ENCODE results near the gene BOLL.
A peak's percentile ranks its signal among the peaks of the same experiment; 100 is the strongest.

Gene BOLL

DNA sequence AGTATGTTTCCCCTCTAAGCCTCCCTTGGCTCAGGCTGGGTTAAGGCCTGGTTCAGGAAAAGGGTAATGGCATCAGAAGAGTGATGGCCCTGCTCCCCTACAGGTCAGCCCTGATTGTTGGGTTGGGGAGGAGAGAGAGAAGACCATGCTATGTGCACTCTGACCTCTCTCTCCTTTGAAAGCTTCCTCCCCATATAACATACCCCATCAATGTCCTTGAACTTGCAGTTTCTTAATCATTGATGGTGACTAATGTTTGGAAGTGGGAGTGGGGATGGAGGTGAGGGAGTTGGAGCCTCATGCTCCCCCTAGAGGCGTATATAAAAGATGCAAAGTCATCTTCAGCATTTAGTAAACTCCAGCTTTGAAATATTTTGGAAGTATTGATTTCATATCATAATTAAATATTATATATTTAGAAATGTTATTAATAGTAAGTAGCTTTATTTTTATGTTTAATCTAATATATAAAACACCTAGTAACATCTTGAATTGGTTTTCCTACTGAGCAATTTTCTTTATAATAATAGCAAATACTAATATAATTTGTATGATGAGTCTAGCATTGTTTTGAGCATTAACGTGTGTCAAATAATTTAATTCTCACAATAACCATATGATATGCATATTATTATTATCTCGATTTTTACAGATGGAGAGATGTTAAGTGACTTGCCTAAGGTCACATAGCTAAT lies 28.1 kb upstream of the BOLL start:
- H3K9ac ChIP-seq (ENCODE audit: insufficient read length, low read depth) = no peak overlapping the region
- no peaks in the 10 kb centered on the region for H3K4me1 ChIP-seq (ENCODE audit: insufficient read depth, insufficient read length)
- H3K4me3 ChIP-seq (ENCODE audit: insufficient read length, low read depth) = no peak overlapping the region
- no peaks in the 10 kb centered on the region for H3K27me3 ChIP-seq (ENCODE audit: insufficient read depth, insufficient read length)
- no peaks in the 10 kb centered on the region for H3K9me3 ChIP-seq (ENCODE audit: insufficient read depth, low read length)
- DNase-seq (ENCODE audit: low read depth, low spot score) = no peak
- TF ChIP-seq YY1 (IDR thresholded peaks at IDR 0.05; ENCODE audit: insufficient read depth, insufficient read length) = no peak
- no peak for TF ChIP-seq SUZ12 (IDR thresholded peaks at IDR 0.05; ENCODE audit: extremely low read depth, insufficient read depth, insufficient read length)
- no peak for TF ChIP-seq ZNF274 (IDR thresholded peaks at IDR 0.05; ENCODE audit: low read depth, low read length)
- H3K36me3 ChIP-seq (ENCODE audit: insufficient read depth, insufficient read length, low read length) = no peaks in the 10 kb centered on the region

DNA sequence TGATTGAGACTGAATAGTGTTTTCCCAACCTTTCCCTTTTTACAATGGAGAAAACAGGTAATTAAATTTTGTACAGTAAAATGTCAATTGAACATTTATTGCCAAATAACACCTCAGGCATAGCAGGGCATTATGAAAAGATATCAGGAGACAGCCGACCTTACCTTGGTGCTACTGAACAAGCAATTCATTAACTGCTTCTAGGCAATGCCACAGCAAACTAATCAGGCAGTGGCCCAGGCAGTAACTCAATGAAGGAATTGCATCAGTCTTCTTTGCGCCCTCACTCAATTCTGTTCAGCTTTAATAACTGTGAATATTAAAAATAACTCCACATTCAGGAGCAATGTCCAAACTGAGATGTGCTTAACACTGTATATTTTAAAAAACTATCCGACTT lies 25.4 kb upstream of the BOLL start:
- DNase-seq (ENCODE audit: low read depth, low spot score) = no peak
- Histone ChIP-seq H3K9me3 (ENCODE audit: insufficient read depth, low read length) (no peaks in the 10 kb centered on the region), H3K4me3 (ENCODE audit: insufficient read length, low read depth) (no peak overlapping the region), H3K27me3 (ENCODE audit: insufficient read depth, insufficient read length) (peaks cover 19% of the 10 kb centered on the region), H3K36me3 (ENCODE audit: insufficient read depth, insufficient read length, low read length) (no peaks in the 10 kb centered on the region), H3K4me1 (ENCODE audit: insufficient read depth, insufficient read length) (no peaks in the 10 kb centered on the region), H3K9ac (ENCODE audit: insufficient read length, low read depth) (no peak overlapping the region)
- TF ChIP-seq SUZ12 (IDR thresholded peaks at IDR 0.05; ENCODE audit: extremely low read depth, insufficient read depth, insufficient read length) (no peak), YY1 (IDR thresholded peaks at IDR 0.05; ENCODE audit: insufficient read depth, insufficient read length) (no peak), ZNF274 (IDR thresholded peaks at IDR 0.05; ENCODE audit: low read depth, low read length) (no peak)

DNA sequence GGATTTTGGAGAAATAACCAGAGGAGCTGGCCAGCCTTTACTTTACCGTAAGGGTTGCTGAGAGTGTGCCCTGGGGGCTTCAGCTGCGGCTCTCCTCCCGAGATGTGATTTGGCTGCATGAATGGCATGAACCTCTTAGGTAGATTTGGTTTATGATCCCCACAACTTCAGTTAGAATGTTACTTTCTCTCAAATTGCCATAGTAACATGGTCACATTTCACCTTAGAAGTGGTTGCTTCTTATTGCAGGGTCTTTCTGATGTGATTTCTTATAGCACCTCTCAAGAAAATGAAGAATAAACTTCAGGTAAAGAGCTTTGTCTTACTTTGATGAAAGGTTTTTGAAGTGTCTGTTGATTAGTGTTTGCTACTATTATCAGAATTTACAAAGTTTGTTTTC lies 24.9 kb upstream of the BOLL start:
- no peaks in the 10 kb centered on the region for H3K4me1 ChIP-seq (ENCODE audit: insufficient read depth, insufficient read length)
- no peaks in the 10 kb centered on the region for H3K36me3 ChIP-seq (ENCODE audit: insufficient read depth, insufficient read length, low read length)
- H3K9ac ChIP-seq (ENCODE audit: insufficient read length, low read depth) = no peak overlapping the region
- TF ChIP-seq SUZ12 (IDR thresholded peaks at IDR 0.05; ENCODE audit: extremely low read depth, insufficient read depth, insufficient read length) = no peak
- no peaks in the 10 kb centered on the region for H3K9me3 ChIP-seq (ENCODE audit: insufficient read depth, low read length)
- DNase-seq (ENCODE audit: low read depth, low spot score) = no peak
- peaks cover 24% of the 10 kb centered on the region for H3K27me3 ChIP-seq (ENCODE audit: insufficient read depth, insufficient read length)
- no peak overlapping the region for H3K4me3 ChIP-seq (ENCODE audit: insufficient read length, low read depth)

GRCh38 chr2:197809064-197809463 lies 23.9 kb upstream of the BOLL start:
- Histone ChIP-seq H3K36me3 (ENCODE audit: insufficient read depth, insufficient read length, low read length) (no peaks in the 10 kb centered on the region), H3K27me3 (ENCODE audit: insufficient read depth, insufficient read length) (peaks cover 27% of the 10 kb centered on the region), H3K4me3 (ENCODE audit: insufficient read length, low read depth) (no peak overlapping the region), H3K9ac (ENCODE audit: insufficient read length, low read depth) (no peak overlapping the region), H3K9me3 (ENCODE audit: insufficient read depth, low read length) (no peaks in the 10 kb centered on the region), H3K4me1 (ENCODE audit: insufficient read depth, insufficient read length) (no peaks in the 10 kb centered on the region)
- DNase-seq (ENCODE audit: low read depth, low spot score) = no peak
- TF ChIP-seq SUZ12 (IDR thresholded peaks at IDR 0.05; ENCODE audit: extremely low read depth, insufficient read depth, insufficient read length) (no peak), ZNF274 (IDR thresholded peaks at IDR 0.05; ENCODE audit: low read depth, low read length) (no peak), YY1 (IDR thresholded peaks at IDR 0.05; ENCODE audit: insufficient read depth, insufficient read length) (no peak)

DNA sequence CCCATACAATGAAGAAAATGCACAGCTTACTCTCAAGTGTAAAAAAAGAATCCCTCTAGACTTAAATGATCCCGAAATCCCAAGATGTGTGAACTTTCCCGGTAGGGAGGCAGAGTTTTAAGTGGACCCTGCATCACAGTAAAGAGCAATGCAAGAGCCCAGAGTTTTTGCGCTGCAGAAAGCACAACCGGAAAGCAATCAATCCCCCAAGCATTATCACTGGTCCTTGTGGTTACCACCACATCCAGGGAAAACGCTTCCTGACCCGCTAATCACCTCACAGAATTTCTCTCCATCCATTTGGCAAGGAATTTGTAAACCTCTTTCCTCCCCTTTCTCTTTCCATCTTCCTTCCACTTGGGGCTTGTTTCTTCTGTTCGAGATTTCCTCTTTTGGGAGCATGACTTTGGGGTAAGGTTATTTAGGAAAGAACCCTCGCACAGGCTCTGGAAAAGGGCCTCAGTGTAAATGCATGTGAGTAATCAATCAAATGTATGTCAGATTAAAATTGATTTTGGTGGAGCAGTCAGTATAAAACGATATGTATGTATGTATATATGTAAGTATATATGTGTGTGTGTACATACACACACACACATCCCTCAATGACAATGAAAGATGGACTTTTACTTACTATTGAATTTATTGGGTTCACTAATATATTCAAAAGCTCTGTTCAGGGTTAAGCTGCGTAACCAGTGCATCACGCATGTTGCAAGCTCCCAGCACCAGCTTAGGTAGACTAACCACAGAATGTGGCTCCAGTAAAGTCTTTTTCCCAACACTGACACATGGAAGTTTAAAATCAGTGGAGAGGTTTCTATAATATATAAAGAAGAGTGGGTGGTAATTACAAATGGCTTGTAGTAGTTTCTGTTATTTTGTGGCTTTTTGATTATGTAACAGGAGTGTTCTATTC lies 20.9 kb upstream of the BOLL start:
- no peak for DNase-seq (ENCODE audit: low read depth, low spot score)
- TF ChIP-seq SUZ12 (IDR thresholded peaks at IDR 0.05; ENCODE audit: extremely low read depth, insufficient read depth, insufficient read length) (no peak), ZNF274 (IDR thresholded peaks at IDR 0.05; ENCODE audit: low read depth, low read length) (no peak), YY1 (IDR thresholded peaks at IDR 0.05; ENCODE audit: insufficient read depth, insufficient read length) (no peak)
- Histone ChIP-seq H3K4me3 (ENCODE audit: insufficient read length, low read depth) (peak overlapping the region; percentile 57), H3K4me1 (ENCODE audit: insufficient read depth, insufficient read length) (no peaks in the 10 kb centered on the region), H3K27me3 (ENCODE audit: insufficient read depth, insufficient read length) (peaks cover 38% of the 10 kb centered on the region), H3K36me3 (ENCODE audit: insufficient read depth, insufficient read length, low read length) (no peaks in the 10 kb centered on the region), H3K9me3 (ENCODE audit: insufficient read depth, low read length) (no peaks in the 10 kb centered on the region), H3K9ac (ENCODE audit: insufficient read length, low read depth) (peak overlapping the region; percentile 7)

DNA sequence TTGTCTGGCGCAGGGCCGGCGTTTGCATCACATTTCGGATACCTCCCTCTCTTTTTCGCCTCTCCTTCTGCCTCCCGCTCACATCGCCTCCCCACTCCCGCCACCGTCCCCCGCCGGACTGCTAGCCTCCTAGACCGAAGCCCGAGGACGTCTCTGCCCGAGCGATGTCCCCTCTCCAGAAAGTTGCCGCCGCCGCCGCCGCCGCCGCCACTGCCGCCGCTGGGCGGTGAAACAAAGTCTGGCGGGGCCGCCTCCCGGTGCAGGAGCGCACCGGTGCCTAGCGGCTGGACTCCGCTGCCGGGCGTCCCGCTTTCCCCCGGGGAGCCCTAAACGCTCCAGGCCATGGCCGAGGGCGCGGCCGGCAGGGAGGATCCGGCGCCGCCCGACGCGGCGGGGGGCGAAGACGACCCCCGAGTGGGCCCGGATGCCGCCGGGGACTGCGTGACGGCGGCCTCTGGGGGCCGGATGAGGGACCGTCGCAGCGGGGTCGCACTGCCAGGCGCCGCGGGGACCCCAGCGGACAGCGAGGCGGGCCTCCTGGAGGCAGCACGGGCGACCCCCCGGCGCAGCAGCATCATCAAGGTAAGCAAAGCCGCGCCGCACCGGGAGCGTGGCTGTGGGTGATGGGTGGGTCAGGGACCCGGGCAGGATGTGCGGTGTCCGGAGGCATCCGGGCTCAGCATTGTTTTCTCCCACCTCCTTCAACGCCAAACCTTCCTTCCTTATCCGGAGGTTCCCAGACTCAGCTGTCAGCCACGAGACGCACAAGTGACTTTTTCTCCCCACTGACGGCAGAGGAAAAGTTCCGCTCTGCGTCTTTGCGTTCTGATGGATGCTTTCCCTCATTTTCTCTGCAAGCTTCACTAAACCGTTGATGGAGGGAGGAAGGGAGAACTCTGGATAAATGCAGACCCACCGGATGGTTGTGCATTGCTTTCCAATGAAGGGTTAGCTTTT lies 19.9 kb upstream of the BOLL start:
- no peaks in the 10 kb centered on the region for H3K36me3 ChIP-seq (ENCODE audit: insufficient read depth, insufficient read length, low read length)
- peaks cover 38% of the 10 kb centered on the region for H3K27me3 ChIP-seq (ENCODE audit: insufficient read depth, insufficient read length)
- H3K4me1 ChIP-seq (ENCODE audit: insufficient read depth, insufficient read length) = no peaks in the 10 kb centered on the region
- DNase-seq (ENCODE audit: low read depth, low spot score) = no peak
- no peaks in the 10 kb centered on the region for H3K9me3 ChIP-seq (ENCODE audit: insufficient read depth, low read length)
- H3K9ac ChIP-seq (ENCODE audit: insufficient read length, low read depth) = peak overlapping the region; percentile 7
- H3K4me3 ChIP-seq (ENCODE audit: insufficient read length, low read depth) = peak overlapping the region; percentile 57
- peak; percentile 73 for TF ChIP-seq SUZ12 (IDR thresholded peaks at IDR 0.05; ENCODE audit: extremely low read depth, insufficient read depth, insufficient read length)
- no peak for TF ChIP-seq ZNF274 (IDR thresholded peaks at IDR 0.05; ENCODE audit: low read depth, low read length)
